GM13977 (cell line): ENCODE measurements around the gene ANKMY1.

Experiments used
- DNase-seq: peaks from one replicate; pipeline ENCODE4 v3.0.0; 2012; ENCODE audit warnings: low spot score
- CTCF ChIP-seq: IDR thresholded peaks from 2 replicates; pipeline ENCODE4 v1.5.1; 2012; ENCODE audit warnings: mild to moderate bottlenecking, control low read depth; ENCODE audit not compliant: insufficient read depth; ENCODE audit errors: extremely low read depth, missing control alignments
- in situ Hi-C: fragments of 300-500 bp; cut with MboI; formaldehyde crosslinking; loops from one replicate; pipeline ENCODE4 v1.12.0; 2022; ENCODE audit warnings: low sequenced_read_pairs, low pct_unique_long_range_greater_than_20kb, mixed read lengths, inconsistent platforms; ENCODE audit not compliant: unreplicated experiment

The ANKMY1 gene

GRCh38 chr2:240576036-240576435, 18.2 kb upstream of the ANKMY1 start:
- in situ Hi-C loops: no loop called here
- no peak for DNase-seq
- no peak for TF ChIP-seq CTCF

GRCh38 chr2:240575101-240575965, 17.5 kb upstream of the ANKMY1 start:
- no peak for TF ChIP-seq CTCF
- in situ Hi-C loops: no loop called here
- DNase-seq: no peak

- in situ Hi-C loops: no loop called here
- DNase-seq: no peak
- TF ChIP-seq CTCF: no peak
Observed at GRCh38 chr2:240574386-240575100, 16.8 kb upstream of the ANKMY1 start.

GRCh38 chr2:240573516-240574385, 16.0 kb upstream of the ANKMY1 start:
- in situ Hi-C loops: no loop called here
- DNase-seq: no peak
- TF ChIP-seq CTCF: no peak

- in situ Hi-C loops: no loop called here
- no peak for TF ChIP-seq CTCF
- DNase-seq: no peak
Observed at GRCh38 chr2:240573071-240573515, 15.3 kb upstream of the ANKMY1 start.
